CD14-positive monocyte (primary cell): ENCODE measurements around the gene CREG2. TPM values are rescaled to one million over a fixed set of nuclear protein-coding genes. Genes with fewer than 3 reads are reported as not detected.

Experiments used
- DNase-seq, 3 donors: peaks; one replicate each; pipeline ENCODE4 v3.0.0-alpha.2; 2011 to 2022
- H2AFZ ChIP-seq: 2 replicates; pipeline ENCODE4 v1.6.0; 2012; ENCODE audit warnings: mild to moderate bottlenecking, low read depth, low read length, inconsistent platforms; ENCODE audit not compliant: insufficient read depth, poor library complexity, severe bottlenecking
- H3K27ac ChIP-seq, 2 donors: 1 replicate in 1 of 2; 2 replicates in 1 of 2; pipeline ENCODE4 v1.5.1; 2012 to 2013; ENCODE audit warnings: low read length in 2 of 2, control low read depth in 1 of 2, inconsistent platforms in 1 of 2, low read depth in 1 of 2, mild to moderate bottlenecking in 1 of 2
- H3K27me3 ChIP-seq, 2 donors: one replicate each; pipeline versions ENCODE4 v1.6.0 to v1.6.1; 2011 to 2013; ENCODE audit warnings: low read length in 2 of 2; ENCODE audit not compliant: control insufficient read depth in 2 of 2, insufficient read depth in 2 of 2
- H3K36me3 ChIP-seq, 2 donors: replicated peaks in 1 of 2; 1 replicate in 1 of 2; 2 replicates in 1 of 2; pipeline versions ENCODE4 v1.5.1 to v1.6.1; 2012 to 2013; ENCODE audit warnings: low read length in 2 of 2, control low read depth in 1 of 2, inconsistent platforms in 1 of 2, mild to moderate bottlenecking in 1 of 2; ENCODE audit not compliant: insufficient read depth in 2 of 2, control insufficient read depth in 1 of 2
- H3K4me1 ChIP-seq, 2 donors: 1 replicate in 1 of 2; 2 replicates in 1 of 2; pipeline versions ENCODE4 v1.5.1 to v1.6.1; 2012 to 2013; ENCODE audit warnings: low read length in 2 of 2, control low read depth in 1 of 2, inconsistent platforms in 1 of 2, mild to moderate bottlenecking in 1 of 2, moderate library complexity in 1 of 2; ENCODE audit not compliant: insufficient read depth in 2 of 2, control insufficient read depth in 1 of 2
- H3K4me2 ChIP-seq: replicated peaks from 2 replicates; pipeline ENCODE3; 2012; ENCODE audit warnings: low read length, moderate library complexity, mild to moderate bottlenecking; ENCODE audit not compliant: poor library complexity, severe bottlenecking; ENCODE audit errors: extremely low read depth
- H3K4me3 ChIP-seq, 3 experiments: fragments of 200-600 bp in 1 of 3; sonication (generic) in 1 of 3; replicated peaks in 1 of 3; 1 replicate in 2 of 3; 2 replicates in 1 of 3; pipeline ENCODE4 v1.5.1; 2011 to 2013; ENCODE audit warnings: low read length in 3 of 3, mild to moderate bottlenecking in 3 of 3, control low read depth in 2 of 3, low read depth in 2 of 3, inconsistent platforms in 1 of 3, moderate library complexity in 1 of 3
- H3K79me2 ChIP-seq: 2 replicates; pipeline ENCODE4 v1.6.0; 2012; ENCODE audit warnings: mild to moderate bottlenecking, control low read depth, inconsistent platforms, low read length, moderate library complexity; ENCODE audit not compliant: insufficient read depth
- H3K9ac ChIP-seq: 2 replicates; pipeline ENCODE4 v1.6.0; 2017; ENCODE audit warnings: low read length, mild to moderate bottlenecking; ENCODE audit not compliant: insufficient read depth, poor library complexity, severe bottlenecking
- H3K9me3 ChIP-seq, 2 donors: replicated peaks in 1 of 2; 1 replicate in 1 of 2; 2 replicates in 1 of 2; pipeline versions ENCODE4 v1.5.1 to v1.6.1; 2012 to 2013; ENCODE audit warnings: low read length in 2 of 2, control low read depth in 1 of 2; ENCODE audit not compliant: control insufficient read depth in 1 of 2, insufficient read depth in 1 of 2
- H4K20me1 ChIP-seq: 2 replicates; pipeline ENCODE4 v1.6.0; 2012; ENCODE audit warnings: mild to moderate bottlenecking, low read length, control low read depth, moderate library complexity; ENCODE audit not compliant: insufficient read depth
- H3K27ac Mint-ChIP-seq, 7 donors: one replicate each; pipeline ENCODE4 v1.8.0; 2020; ENCODE audit warnings: mild to moderate bottlenecking in 7 of 7, mixed read lengths in 7 of 7, moderate library complexity in 6 of 7, inconsistent platforms in 2 of 7
- H3K27me3 Mint-ChIP-seq, 3 donors: one replicate each; pipeline ENCODE4 v1.8.0; 2021 to 2022; ENCODE audit warnings: low read depth in 3 of 3, mild to moderate bottlenecking in 3 of 3, mixed read lengths in 3 of 3, moderate library complexity in 3 of 3, inconsistent platforms in 1 of 3
- H3K36me3 Mint-ChIP-seq, 2 donors: one replicate each; pipeline ENCODE4 v1.8.0; 2020; ENCODE audit warnings: mixed read lengths in 2 of 2, inconsistent platforms in 1 of 2, mild to moderate bottlenecking in 1 of 2
- H3K4me1 Mint-ChIP-seq: one replicate; pipeline ENCODE4 v1.8.0; 2020; ENCODE audit warnings: mild to moderate bottlenecking, mixed read lengths
- H3K4me3 Mint-ChIP-seq, 2 donors: one replicate each; pipeline ENCODE4 v1.8.0; 2020; ENCODE audit warnings: mild to moderate bottlenecking in 2 of 2, mixed read lengths in 2 of 2, moderate library complexity in 1 of 2
- H3K9me3 Mint-ChIP-seq, 7 donors: one replicate each; pipeline ENCODE4 v1.8.0; 2020 to 2022; ENCODE audit warnings: mixed read lengths in 7 of 7, mild to moderate bottlenecking in 6 of 7, moderate library complexity in 6 of 7, inconsistent platforms in 2 of 7
- CTCF ChIP-seq: fragments of 200-600 bp; IDR thresholded peaks from one replicate; pipeline ENCODE4 v1.8.0; 2022; ENCODE audit warnings: antibody characterized with exemption, mild to moderate bottlenecking
- WGBS: methylation state at CpG from one replicate; pipeline ENCODE4 v1.1.5; 2013; ENCODE audit warnings: missing lambda C conversion rate; ENCODE audit not compliant: insufficient coverage; 5-methylcytosine and 5-hydroxymethylcytosine counted together
- intact Hi-C, 2 donors: fragments of 100-400 bp; cut with micrococcal nuclease; formaldehyde crosslinking; loops; one replicate each; pipeline versions ENCODE4 v1.15.0 to v1.15.1; 2023
- polyA plus RNA-seq, 3 donors: library from polyadenylated mRNA; depleted of rRNA in 1 of 3; unstranded in 2 of 3; stranded (reverse) in 1 of 3; fragments of 300-500 nt in 2 of 3; fragments of >200 nt in 1 of 3; fragmentation: Illumina TruSeq in 2 of 3; gene quantifications; 1 replicate in 2 of 3; 2 replicates in 1 of 3; pipeline ENCODE4 v1.2.3, GENCODE V29; 2012 to 2021

The CREG2 gene
- polyA plus RNA-seq, 3 donors, result not detected

- Mint-ChIP-seq H3K9me3 (peaks cover 0 to 3% (median 0%) of the 10 kb centered on the region in 7 donors), H3K27ac (no peak overlapping the region), H3K27me3 (peaks cover 0 to 6% (median 5%) of the 10 kb centered on the region in 3 donors), H3K4me1 (peaks cover 32% of the 10 kb centered on the region), H3K4me3 (no peak overlapping the region), H3K36me3 (peaks cover 0 to 4% of the 10 kb centered on the region in 2 donors)
- Histone ChIP-seq H3K79me2 (no peaks in the 10 kb centered on the region), H3K27ac (no peak overlapping the region), H2AFZ (no peak overlapping the region), H3K4me2 (no peak overlapping the region), H3K4me3 (no peak overlapping the region), H3K36me3 (no peaks in the 10 kb centered on the region), H3K9ac (no peak overlapping the region), H3K9me3 (no peaks in the 10 kb centered on the region), H3K4me1 (peaks cover 20 to 25% of the 10 kb centered on the region in 2 donors), H3K27me3 (no peaks in the 10 kb centered on the region), H4K20me1 (no peaks in the 10 kb centered on the region)
- 95% methylated on average over 7 of the region's 7 CpGs for WGBS
- no peak for DNase-seq
- no peak for TF ChIP-seq CTCF
- intact Hi-C loops, result no loop called here
Observed at GRCh38 chr2:101364878-101365277, 22.4 kb downstream of the CREG2 start.

- H3K4me1 ChIP-seq, result peaks cover 12 to 16% of the 10 kb centered on the region in 2 donors
- intact Hi-C loops, result no loop called here
- H3K9me3 ChIP-seq, result no peaks in the 10 kb centered on the region
- H3K27ac ChIP-seq, result no peak overlapping the region
- H3K4me2 ChIP-seq, result no peak overlapping the region
- no peak overlapping the region for H3K9ac ChIP-seq
- no peak for TF ChIP-seq CTCF
- no peaks in the 10 kb centered on the region for H4K20me1 ChIP-seq
- peaks cover 24% of the 10 kb centered on the region for H3K4me1 Mint-ChIP-seq
- peaks cover 0 to 3% (median 0%) of the 10 kb centered on the region in 7 donors for H3K9me3 Mint-ChIP-seq
- H3K27ac Mint-ChIP-seq, result no peak overlapping the region
- DNase-seq, result no peak
- no peak overlapping the region for H3K4me3 ChIP-seq
- H3K27me3 ChIP-seq, result no peaks in the 10 kb centered on the region
- H2AFZ ChIP-seq, result no peak overlapping the region
- H3K4me3 Mint-ChIP-seq, result no peak overlapping the region
- no peaks in the 10 kb centered on the region for H3K79me2 ChIP-seq
- H3K36me3 Mint-ChIP-seq, result no peaks in the 10 kb centered on the region
- no peaks in the 10 kb centered on the region for H3K36me3 ChIP-seq
- 94% methylated on average over 3 of the region's 4 CpGs for WGBS
- peaks cover 0 to 4% (median 2%) of the 10 kb centered on the region in 3 donors for H3K27me3 Mint-ChIP-seq
Observed at GRCh38 chr2:101362777-101363176, 24.5 kb downstream of the CREG2 start.
